NCI-H2227 (cell line): ENCODE results near the gene TLK1.

Source experiments
- DNase-seq: peaks from one replicate; lab custom pipeline; 2025; ENCODE audit not compliant: unreplicated experiment; lab: John Stamatoyannopoulos, UW

Gene TLK1

DNA sequence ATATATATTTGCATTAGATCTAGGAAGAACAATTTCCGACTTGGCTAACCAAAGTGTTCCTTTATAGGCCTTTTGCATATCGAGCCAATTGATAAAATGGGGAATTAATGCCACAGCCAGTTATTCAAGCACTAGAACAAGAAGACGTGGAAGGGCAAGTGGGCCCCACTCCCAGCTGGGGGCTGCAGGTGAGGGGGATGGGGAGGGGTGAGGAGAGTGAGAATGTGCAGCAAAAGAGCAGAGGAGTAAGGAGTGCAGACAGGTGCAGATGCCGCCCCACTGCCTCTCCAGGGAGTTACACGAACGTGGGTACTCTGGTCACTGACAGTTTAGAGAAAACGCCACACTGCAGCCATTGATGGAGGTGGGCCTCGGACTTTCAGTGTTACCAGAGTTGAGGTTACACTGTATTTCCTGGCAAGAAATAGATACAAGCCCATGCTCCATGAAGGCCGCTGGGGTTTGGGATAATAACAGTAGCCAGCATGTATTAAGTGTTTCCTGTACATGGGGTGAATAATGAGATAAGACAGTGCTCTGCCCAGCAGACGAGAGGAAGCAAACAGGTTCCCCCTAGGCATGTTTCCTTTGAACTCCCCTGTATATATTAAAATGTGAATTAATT is 190.7 kb downstream of the TLK1 start:
- DNase-seq = peak; percentile 56

GRCh38 chr2:170969030-170969429 is 191.7 kb downstream of the TLK1 start:
- DNase-seq = no peak

- no peak for DNase-seq
These were observed 192.3 kb downstream of the TLK1 start for GRCh38 chr2:170968205-170969003.

DNA sequence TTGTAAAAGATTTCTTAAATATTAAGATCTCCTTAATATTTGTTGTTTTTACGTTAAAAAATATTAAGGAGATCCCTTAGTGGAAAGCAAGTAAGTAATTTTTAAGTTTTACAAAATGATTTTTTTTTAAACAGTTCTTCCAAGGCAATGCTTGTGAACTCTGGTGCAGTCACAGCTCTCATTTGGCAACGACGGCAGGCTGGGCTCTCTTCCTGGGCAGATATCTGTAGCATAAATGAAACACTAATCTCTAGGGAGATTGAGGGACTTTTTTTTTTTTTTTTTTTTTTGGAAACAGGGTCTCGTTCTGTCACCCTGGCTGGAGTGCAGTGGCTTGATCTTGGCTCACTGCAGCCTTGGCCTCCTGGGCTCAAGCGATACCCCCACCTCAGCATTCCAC is 193.1 kb downstream of the TLK1 start:
- DNase-seq = no peak

- peak; percentile 15 for DNase-seq
These were observed 193.9 kb downstream of the TLK1 start for GRCh38 chr2:170966648-170967396.

DNA sequence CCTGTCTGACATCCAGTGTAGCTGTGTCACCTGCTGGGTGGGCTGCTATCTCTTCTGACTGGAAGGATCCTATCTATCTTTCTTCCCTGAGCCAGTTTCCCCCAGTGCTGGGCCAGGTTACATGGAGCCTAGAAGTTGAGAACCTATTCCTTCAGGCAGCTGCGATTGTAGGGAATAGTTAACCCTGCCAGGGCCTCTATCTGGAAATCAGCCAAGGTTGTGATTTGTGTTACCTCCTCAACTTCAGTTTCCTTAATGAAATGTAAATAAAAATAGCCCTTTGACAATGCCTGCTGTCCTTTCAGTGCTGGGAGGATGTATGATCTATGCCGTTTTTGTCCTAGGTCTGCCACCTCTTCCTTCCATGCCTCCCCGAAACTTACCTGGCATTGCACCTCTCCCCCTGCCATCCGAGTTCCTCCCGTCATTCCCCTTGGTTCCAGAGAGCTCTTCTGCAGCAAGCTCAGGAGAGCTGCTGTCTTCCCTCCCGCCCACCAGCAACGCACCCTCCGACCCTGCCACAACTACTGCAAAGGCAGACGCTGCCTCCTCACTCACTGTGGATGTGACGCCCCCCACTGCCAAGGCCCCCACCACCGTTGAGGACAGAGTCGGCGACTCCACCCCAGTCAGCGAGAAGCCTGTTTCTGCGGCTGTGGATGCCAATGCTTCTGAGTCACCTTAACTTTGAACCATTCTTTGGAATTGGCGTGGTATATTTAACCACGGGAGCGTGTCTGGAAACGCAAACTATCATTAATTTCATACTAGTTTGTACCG is 195.1 kb downstream of the TLK1 start:
- DNase-seq = peak; percentile 41

DNA sequence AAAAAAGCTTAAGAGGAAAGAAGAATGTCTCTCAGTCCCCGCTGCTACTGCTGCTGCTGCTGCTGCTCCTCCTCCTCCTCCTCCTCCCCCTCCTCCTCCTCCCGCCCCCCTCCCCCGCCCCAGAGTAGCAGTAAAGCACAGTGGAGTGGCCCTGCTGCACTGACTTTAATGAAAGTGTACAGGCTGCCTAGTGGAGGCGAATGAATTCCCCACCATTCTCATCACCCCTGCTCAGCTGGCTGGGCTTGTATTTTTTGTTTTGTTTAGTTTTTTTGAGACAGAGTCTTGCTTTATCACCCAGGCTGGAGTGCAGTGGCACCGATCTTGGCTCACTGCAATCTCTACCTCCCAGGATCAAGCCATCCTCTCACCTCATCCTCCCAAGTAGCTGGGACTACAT is 197.3 kb downstream of the TLK1 start:
- DNase-seq = no peak

GRCh38 chr2:170953941-170954340 is 206.8 kb downstream of the TLK1 start:
- DNase-seq = no peak

DNA sequence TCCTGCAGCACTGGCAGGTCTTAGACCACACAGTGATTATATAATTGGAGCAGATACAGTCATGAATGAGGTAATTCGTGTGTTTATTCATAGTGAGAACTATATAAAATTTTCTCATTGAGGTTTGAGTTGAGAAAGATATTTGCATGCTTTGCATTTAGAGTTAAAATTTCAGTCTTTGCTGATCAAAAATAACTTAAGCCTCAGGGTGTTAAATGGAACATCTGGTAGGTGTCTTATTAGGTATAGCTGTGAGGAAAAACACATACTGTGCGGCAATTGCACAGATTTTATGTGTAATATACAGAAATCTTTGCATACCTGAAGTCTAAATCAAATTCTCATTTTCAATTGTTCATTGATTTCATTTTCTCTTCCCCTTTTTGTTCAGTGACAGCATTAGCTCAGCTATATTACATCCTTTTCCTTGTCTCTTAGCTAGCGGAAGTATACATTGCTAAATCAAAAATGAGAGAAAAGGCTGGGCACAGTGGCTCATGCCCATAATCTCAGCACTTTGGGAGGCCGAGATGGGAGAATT is 210.4 kb downstream of the TLK1 start:
- no peak for DNase-seq

- no peak for DNase-seq
These were observed 211.3 kb downstream of the TLK1 start for GRCh38 chr2:170949415-170949814.

- no peak for DNase-seq
These were observed 216.1 kb downstream of the TLK1 start for GRCh38 chr2:170944545-170944944.

GRCh38 chr2:170943596-170943995 is 217.1 kb downstream of the TLK1 start:
- no peak for DNase-seq

GRCh38 chr2:170943041-170943440 is 217.7 kb downstream of the TLK1 start:
- no peak for DNase-seq

- DNase-seq = no peak
These were observed 218.1 kb downstream of the TLK1 start for GRCh38 chr2:170942615-170943014.
